H1 (cell line): ENCODE data around the gene BTBD18. TPM values are rescaled to one million over a fixed set of nuclear protein-coding genes. Genes with fewer than 3 reads are reported as not detected.
A peak's percentile ranks its signal among the peaks of the same experiment; 100 is the strongest.

ENCODE experiments used
- CTCF ChIA-PET: fragments of 300-600 bp; sonication (Branson Sonifier 250); formaldehyde crosslinking; loops from one replicate; lab custom pipeline; 2021; ENCODE audit not compliant: partially characterized antibody; lab: Charles Lee
- POLR2A ChIA-PET: fragments of 300-600 bp; sonication (Branson Sonifier 250); formaldehyde crosslinking; loops from one replicate; lab custom pipeline; 2021; ENCODE audit warnings: inconsistent platforms; ENCODE audit not compliant: partially characterized antibody; lab: Charles Lee
- DNase-seq, 2 experiments: peaks; one replicate each; pipeline versions ENCODE4 v3.0.0 to v3.0.0-alpha.2; 2010 to 2022; ENCODE audit warnings: low spot score in 2 of 2, low read depth in 1 of 2, mixed read lengths in 1 of 2
- FAIRE-seq: peaks from 2 replicates; lab custom pipeline; 2011; peaks lifted over from hg19 to GRCh38; lab: Jason Lieb, UNC
- H2AFZ ChIP-seq: 2 replicates; pipeline ENCODE4 v1.8.1; 2012; ENCODE audit warnings: low read length, inconsistent platforms
- H2AK5ac ChIP-seq: 2 replicates; pipeline ENCODE4 v1.6.1; 2013; ENCODE audit warnings: low read depth, low read length
- H2BK120ac ChIP-seq: replicated peaks from 2 replicates; pipeline ENCODE3; 2013; ENCODE audit warnings: low read depth, low read length, inconsistent platforms
- H2BK12ac ChIP-seq: 2 replicates; pipeline ENCODE4 v1.6.1; 2013; ENCODE audit warnings: low read depth, low read length
- H2BK15ac ChIP-seq: 2 replicates; pipeline ENCODE4 v1.6.1; 2013; ENCODE audit warnings: low read length
- H2BK20ac ChIP-seq: 2 replicates; pipeline ENCODE4 v1.6.1; 2013; ENCODE audit warnings: low read length
- H2BK5ac ChIP-seq: 2 replicates; pipeline ENCODE4 v1.6.1; 2013; ENCODE audit warnings: low read depth, low read length
- H3K14ac ChIP-seq: 2 replicates; pipeline ENCODE4 v1.6.1; 2013; ENCODE audit warnings: inconsistent platforms; ENCODE audit not compliant: insufficient read length
- H3K18ac ChIP-seq: 2 replicates; pipeline ENCODE4 v1.6.1; 2013; ENCODE audit warnings: low read length; ENCODE audit errors: extremely low read depth
- H3K23ac ChIP-seq: 2 replicates; pipeline ENCODE4 v1.6.1; 2013; ENCODE audit warnings: inconsistent platforms; ENCODE audit not compliant: insufficient read length
- H3K23me2 ChIP-seq: 2 replicates; pipeline ENCODE4 v1.6.1; 2013; ENCODE audit warnings: low read depth, low read length
- H3K27ac ChIP-seq: 2 replicates; pipeline ENCODE4 v1.6.1; 2011; ENCODE audit warnings: low read depth, low read length, inconsistent platforms
- H3K27me3 ChIP-seq, 4 experiments: replicated peaks in 1 of 4; 1 replicate in 1 of 4; 2 replicates in 3 of 4; pipeline versions ENCODE4 v1.6.1 to v1.8.1; 2011 to 2013; ENCODE audit warnings: low read length in 3 of 4, mild to moderate bottlenecking in 3 of 4, inconsistent platforms in 2 of 4, mixed read lengths in 2 of 4, moderate library complexity in 1 of 4; ENCODE audit not compliant: control insufficient read depth in 3 of 4, insufficient read depth in 3 of 4; ENCODE audit errors: extremely low read depth in 1 of 4
- H3K36me3 ChIP-seq, 4 experiments: 2 replicates each; pipeline versions ENCODE4 v1.6.1 to v1.8.1; 2011 to 2013; ENCODE audit warnings: mild to moderate bottlenecking in 4 of 4, low read length in 3 of 4, moderate library complexity in 2 of 4, control low read depth in 1 of 4, inconsistent platforms in 1 of 4; ENCODE audit not compliant: insufficient read depth in 4 of 4, control insufficient read depth in 2 of 4
- H3K4ac ChIP-seq: replicated peaks from 2 replicates; pipeline ENCODE3; 2013; ENCODE audit warnings: low read length, low read depth, mixed read lengths, inconsistent platforms; ENCODE audit not compliant: insufficient read length
- H3K4me1 ChIP-seq, 4 experiments: replicated peaks in 1 of 4; 1 replicate in 1 of 4; 2 replicates in 3 of 4; pipeline versions ENCODE4 v1.6.1 to v1.8.1; 2011 to 2013; ENCODE audit warnings: low read length in 3 of 4, inconsistent platforms in 2 of 4, mixed read lengths in 1 of 4; ENCODE audit not compliant: insufficient read depth in 4 of 4, control insufficient read depth in 3 of 4
- H3K4me2 ChIP-seq, 2 experiments: 2 replicates each; pipeline versions ENCODE4 v1.6.1 to v1.8.1; 2011 to 2013; ENCODE audit warnings: low read depth in 2 of 2, low read length in 2 of 2, control low read depth in 1 of 2, inconsistent platforms in 1 of 2, mild to moderate bottlenecking in 1 of 2; ENCODE audit not compliant: insufficient read depth in 1 of 2
- H3K4me3 ChIP-seq, 4 experiments: fragments of 200-600, 300-600 bp in 1 of 4; sonication (generic), shearing (Covaris generic), sonication (Bioruptor Twin) in 1 of 4; 2 replicates each; pipeline versions ENCODE4 v1.5.1 to v1.8.1; 2011 to 2016; ENCODE audit warnings: low read length in 4 of 4, low read depth in 3 of 4, control low read depth in 2 of 4, inconsistent platforms in 2 of 4, mild to moderate bottlenecking in 2 of 4, mixed read lengths in 1 of 4, moderate library complexity in 1 of 4; ENCODE audit not compliant: insufficient read depth in 2 of 4; ENCODE audit errors: extremely low read depth in 1 of 4
- H3K56ac ChIP-seq: replicated peaks from 2 replicates; pipeline ENCODE3; 2013; ENCODE audit warnings: low read depth, mild to moderate bottlenecking, mixed read lengths, low read length, inconsistent platforms; ENCODE audit not compliant: insufficient read length
- H3K79me1 ChIP-seq: 2 replicates; pipeline ENCODE4 v1.6.1; 2013; ENCODE audit warnings: low read depth, low read length, control low read depth
- H3K79me2 ChIP-seq, 2 experiments: 2 replicates each; pipeline versions ENCODE4 v1.6.1 to v1.8.1; 2012 to 2013; ENCODE audit warnings: low read length in 2 of 2, mild to moderate bottlenecking in 2 of 2, inconsistent platforms in 1 of 2; ENCODE audit not compliant: insufficient read depth in 2 of 2, control insufficient read depth in 1 of 2
- H3K9ac ChIP-seq, 4 experiments: replicated peaks in 1 of 4; 1 replicate in 1 of 4; 2 replicates in 3 of 4; pipeline versions ENCODE4 v1.6.1 to v1.8.1; 2011 to 2013; ENCODE audit warnings: low read depth in 3 of 4, low read length in 3 of 4, control low read depth in 2 of 4, mild to moderate bottlenecking in 2 of 4, moderate library complexity in 2 of 4, inconsistent platforms in 1 of 4; ENCODE audit errors: extremely low read depth in 1 of 4
- H3K9me3 ChIP-seq, 2 experiments: 2 replicates each; pipeline versions ENCODE4 v1.6.1 to v1.8.1; 2012 to 2013; ENCODE audit warnings: mild to moderate bottlenecking in 2 of 2, moderate library complexity in 2 of 2, control low read depth in 1 of 2, inconsistent platforms in 1 of 2, low read depth in 1 of 2, low read length in 1 of 2, mixed read lengths in 1 of 2; ENCODE audit not compliant: insufficient read depth in 2 of 2
- H4K20me1 ChIP-seq, 2 experiments: replicated peaks in 1 of 2; 2 replicates each; pipeline versions ENCODE3 to v1.8.1; 2011 to 2013; ENCODE audit warnings: inconsistent platforms in 2 of 2, low read length in 2 of 2, mild to moderate bottlenecking in 1 of 2; ENCODE audit not compliant: insufficient read depth in 2 of 2, control insufficient read depth in 1 of 2
- H4K5ac ChIP-seq: 2 replicates; pipeline ENCODE4 v1.6.1; 2013; ENCODE audit warnings: low read length, low read depth, mixed read lengths, inconsistent platforms; ENCODE audit not compliant: insufficient read length
- H4K8ac ChIP-seq: 2 replicates; pipeline ENCODE4 v1.8.0; 2013; ENCODE audit warnings: mild to moderate bottlenecking, moderate library complexity, low read length, inconsistent platforms; ENCODE audit not compliant: insufficient read depth; ENCODE audit errors: extremely low read depth
- H4K91ac ChIP-seq: replicated peaks from 2 replicates; pipeline ENCODE3; 2013; ENCODE audit warnings: low read length, mixed read lengths, inconsistent platforms; ENCODE audit not compliant: insufficient read length
- CEBPB ChIP-seq: IDR thresholded peaks from 2 replicates; pipeline ENCODE4 v1.6.1; 2012; ENCODE audit warnings: low read depth, low read length
- TEAD4 ChIP-seq: IDR thresholded peaks from 2 replicates; pipeline ENCODE4 v1.6.1; 2012; ENCODE audit warnings: low read depth, low read length, inconsistent platforms, mixed read lengths
- WGBS, 2 experiments: shearing (Covaris generic) in 1 of 2; methylation state at CpG; one replicate each; pipeline versions ENCODE4 v1.1.6 to v1.1.7; 2013 to 2015; ENCODE audit warnings: low lambda C conversion rate in 2 of 2, mixed read lengths in 2 of 2, inconsistent platforms in 1 of 2, low coverage in 1 of 2, missing lambda C conversion rate in 1 of 2; ENCODE audit not compliant: insufficient replicate concordance in 2 of 2, insufficient coverage in 1 of 2, insufficient read length in 1 of 2; ENCODE audit errors: extremely low coverage in 1 of 2, missing lambda C conversion rate in 1 of 2; 5-methylcytosine and 5-hydroxymethylcytosine counted together
- polyA plus RNA-seq, 7 experiments: library from polyadenylated mRNA; depleted of rRNA in 3 of 7; stranded (reverse) in 5 of 7; unstranded in 2 of 7; fragments of >200 nt in 5 of 7; fragments of 200-250 nt in 2 of 7; gene quantifications; 1 replicate in 5 of 7; 2 replicates in 1 of 7; 4 replicates in 1 of 7; pipeline versions ENCODE4 v1.2.1 to v1.2.3, GENCODE V29; 2011 to 2013; ENCODE audit warnings: missing spikeins in 2 of 7, mixed read lengths in 2 of 7
- total RNA-seq: library from RNA; stranded (reverse); fragmentation: NEBNext Ultra II Directional; extraction: Animal tissue kit (Norgen Biotek cat#: 25700); gene quantifications from 2 replicates; pipeline ENCODE4 v1.2.1, GENCODE V29; 2021

The BTBD18 gene
- total and polyA plus RNA-seq, 2 of the 8 experiments (the other 6 are each of a cell fraction or from before 2014, with no cell fraction given) = 0.03 TPM; not detected in 1

DNA sequence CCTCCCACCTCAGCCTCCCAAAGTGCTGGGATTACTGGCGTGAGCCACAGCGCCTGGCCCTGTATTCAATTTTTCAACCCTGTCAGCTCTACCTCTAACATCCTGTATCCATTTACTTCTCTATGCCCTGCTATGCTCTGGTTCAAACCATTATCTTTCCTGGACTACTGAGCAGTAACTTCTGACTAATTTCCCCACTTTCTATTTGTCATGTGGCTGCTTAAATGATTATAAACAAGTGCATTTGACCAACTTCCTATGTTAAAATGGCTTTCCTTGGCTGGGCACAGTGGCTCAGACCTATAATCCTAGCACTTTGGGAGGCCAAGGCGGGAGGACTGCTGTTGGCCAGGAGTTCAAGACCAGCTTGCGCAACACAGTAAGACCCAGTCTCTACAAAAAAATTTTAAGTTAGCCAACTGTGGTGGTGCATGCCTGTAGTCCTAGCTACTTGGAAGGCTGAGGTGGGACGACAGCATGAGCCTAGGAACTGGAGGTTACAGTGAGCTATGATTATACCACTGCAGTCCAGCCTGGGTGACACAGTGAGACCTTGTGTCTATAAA is 41.7 kb downstream of the BTBD18 start:
- no peak for FAIRE-seq
- H3K56ac ChIP-seq = no peak overlapping the region
- no peak overlapping the region for H2BK12ac ChIP-seq

More for the DNA sequence above, 41.7 kb downstream of the BTBD18 start:
- peaks cover 0 to 2% (median under 1%) of the 10 kb centered on the region in 4 experiments; a peak in 3 of 8 replicates for H3K36me3 ChIP-seq
- no peak overlapping the region; the same call in 1 of the 2 replicates for H4K8ac ChIP-seq
- H2BK15ac ChIP-seq = no peak overlapping the region
- H4K5ac ChIP-seq = no peak overlapping the region
- 92% methylated on average over 5 of the region's 5 CpGs; no CpG with 5 or more reads in 1 of the 2 experiments for WGBS, 2 experiments
- no peak overlapping the region for H3K14ac ChIP-seq
- TF ChIP-seq CEBPB (peak; percentile 3; the same call in 1 of the 2 replicates), TEAD4 (no peak)
- no peak overlapping the region for H4K91ac ChIP-seq
- H3K9me3 ChIP-seq = no peaks in the 10 kb centered on the region
- peaks cover 22 to 40% of the 10 kb centered on the region in 2 experiments for H3K79me2 ChIP-seq
- no peak for DNase-seq
- POLR2A ChIA-PET = interaction anchor here (0.7 to 2.5 kb wide), 5 partner anchors 8 to 62 kb away, joined by 3 to 11 read pairs (median 5); partner anchors contain the start of gene SELENOH
- H3K18ac ChIP-seq = no peak overlapping the region
- H2AK5ac ChIP-seq = no peak overlapping the region
- H2BK5ac ChIP-seq = no peak overlapping the region
- no peak overlapping the region for H3K27ac ChIP-seq
- no peak overlapping the region for H3K23ac ChIP-seq
- no peak overlapping the region for H3K9ac ChIP-seq
- no peak overlapping the region for H3K4me2 ChIP-seq
- peaks cover 0 to 5% of the 10 kb centered on the region in 2 experiments for H4K20me1 ChIP-seq
- H3K4ac ChIP-seq = no peak overlapping the region
- CTCF ChIA-PET = interaction anchor here (0.6 to 2.2 kb wide), 4 partner anchors 11 to 359 kb away, joined by 3 to 7 read pairs (median 4); no protein-coding TSS in a partner anchor
- H2BK120ac ChIP-seq = no peak overlapping the region
- H2AFZ ChIP-seq = no peak overlapping the region
- peaks cover 0 to 4% (median 0%) of the 10 kb centered on the region in 4 experiments; a peak in 1 of 7 replicates for H3K4me1 ChIP-seq
- peaks cover 2% of the 10 kb centered on the region; the same call in 1 of the 2 replicates for H3K79me1 ChIP-seq
- H3K4me3 ChIP-seq = no peak overlapping the region
- peaks cover 9% of the 10 kb centered on the region for H3K23me2 ChIP-seq
- H3K27me3 ChIP-seq = no peaks in the 10 kb centered on the region
- H2BK20ac ChIP-seq = no peak overlapping the region
